CD14-positive monocyte (primary cell): ENCODE data around the gene STK32B. TPM values are rescaled to one million over a fixed set of nuclear protein-coding genes. Genes with fewer than 3 reads are reported as not detected.
"Not testable (repeated sequence)": the region's sequence is repeated elsewhere in the genome, so short reads cannot be mapped to it uniquely, and the experiment has no call there.

Source experiments
- DNase-seq, 3 donors: peaks; one replicate each; pipeline ENCODE4 v3.0.0-alpha.2; 2011 to 2022
- H2AFZ ChIP-seq: 2 replicates; pipeline ENCODE4 v1.6.0; 2012; ENCODE audit warnings: mild to moderate bottlenecking, low read depth, low read length, inconsistent platforms; ENCODE audit not compliant: insufficient read depth, poor library complexity, severe bottlenecking
- H3K27ac ChIP-seq, 2 donors: 1 replicate in 1 of 2; 2 replicates in 1 of 2; pipeline ENCODE4 v1.5.1; 2012 to 2013; ENCODE audit warnings: low read length in 2 of 2, control low read depth in 1 of 2, inconsistent platforms in 1 of 2, low read depth in 1 of 2, mild to moderate bottlenecking in 1 of 2
- H3K27me3 ChIP-seq, 2 donors: one replicate each; pipeline versions ENCODE4 v1.6.0 to v1.6.1; 2011 to 2013; ENCODE audit warnings: low read length in 2 of 2; ENCODE audit not compliant: control insufficient read depth in 2 of 2, insufficient read depth in 2 of 2
- H3K36me3 ChIP-seq, 2 donors: replicated peaks in 1 of 2; 1 replicate in 1 of 2; 2 replicates in 1 of 2; pipeline versions ENCODE4 v1.5.1 to v1.6.1; 2012 to 2013; ENCODE audit warnings: low read length in 2 of 2, control low read depth in 1 of 2, inconsistent platforms in 1 of 2, mild to moderate bottlenecking in 1 of 2; ENCODE audit not compliant: insufficient read depth in 2 of 2, control insufficient read depth in 1 of 2
- H3K4me1 ChIP-seq, 2 donors: 1 replicate in 1 of 2; 2 replicates in 1 of 2; pipeline versions ENCODE4 v1.5.1 to v1.6.1; 2012 to 2013; ENCODE audit warnings: low read length in 2 of 2, control low read depth in 1 of 2, inconsistent platforms in 1 of 2, mild to moderate bottlenecking in 1 of 2, moderate library complexity in 1 of 2; ENCODE audit not compliant: insufficient read depth in 2 of 2, control insufficient read depth in 1 of 2
- H3K4me2 ChIP-seq: replicated peaks from 2 replicates; pipeline ENCODE3; 2012; ENCODE audit warnings: low read length, moderate library complexity, mild to moderate bottlenecking; ENCODE audit not compliant: poor library complexity, severe bottlenecking; ENCODE audit errors: extremely low read depth
- H3K4me3 ChIP-seq, 3 experiments: fragments of 200-600 bp in 1 of 3; sonication (generic) in 1 of 3; replicated peaks in 1 of 3; 1 replicate in 2 of 3; 2 replicates in 1 of 3; pipeline ENCODE4 v1.5.1; 2011 to 2013; ENCODE audit warnings: low read length in 3 of 3, mild to moderate bottlenecking in 3 of 3, control low read depth in 2 of 3, low read depth in 2 of 3, inconsistent platforms in 1 of 3, moderate library complexity in 1 of 3
- H3K79me2 ChIP-seq: 2 replicates; pipeline ENCODE4 v1.6.0; 2012; ENCODE audit warnings: mild to moderate bottlenecking, control low read depth, inconsistent platforms, low read length, moderate library complexity; ENCODE audit not compliant: insufficient read depth
- H3K9ac ChIP-seq: 2 replicates; pipeline ENCODE4 v1.6.0; 2017; ENCODE audit warnings: low read length, mild to moderate bottlenecking; ENCODE audit not compliant: insufficient read depth, poor library complexity, severe bottlenecking
- H3K9me3 ChIP-seq, 2 donors: replicated peaks in 1 of 2; 1 replicate in 1 of 2; 2 replicates in 1 of 2; pipeline versions ENCODE4 v1.5.1 to v1.6.1; 2012 to 2013; ENCODE audit warnings: low read length in 2 of 2, control low read depth in 1 of 2; ENCODE audit not compliant: control insufficient read depth in 1 of 2, insufficient read depth in 1 of 2
- H4K20me1 ChIP-seq: 2 replicates; pipeline ENCODE4 v1.6.0; 2012; ENCODE audit warnings: mild to moderate bottlenecking, low read length, control low read depth, moderate library complexity; ENCODE audit not compliant: insufficient read depth
- H3K27ac Mint-ChIP-seq, 7 donors: one replicate each; pipeline ENCODE4 v1.8.0; 2020; ENCODE audit warnings: mild to moderate bottlenecking in 7 of 7, mixed read lengths in 7 of 7, moderate library complexity in 6 of 7, inconsistent platforms in 2 of 7
- H3K27me3 Mint-ChIP-seq, 3 donors: one replicate each; pipeline ENCODE4 v1.8.0; 2021 to 2022; ENCODE audit warnings: low read depth in 3 of 3, mild to moderate bottlenecking in 3 of 3, mixed read lengths in 3 of 3, moderate library complexity in 3 of 3, inconsistent platforms in 1 of 3
- H3K36me3 Mint-ChIP-seq, 2 donors: one replicate each; pipeline ENCODE4 v1.8.0; 2020; ENCODE audit warnings: mixed read lengths in 2 of 2, inconsistent platforms in 1 of 2, mild to moderate bottlenecking in 1 of 2
- H3K4me1 Mint-ChIP-seq: one replicate; pipeline ENCODE4 v1.8.0; 2020; ENCODE audit warnings: mild to moderate bottlenecking, mixed read lengths
- H3K4me3 Mint-ChIP-seq, 2 donors: one replicate each; pipeline ENCODE4 v1.8.0; 2020; ENCODE audit warnings: mild to moderate bottlenecking in 2 of 2, mixed read lengths in 2 of 2, moderate library complexity in 1 of 2
- H3K9me3 Mint-ChIP-seq, 7 donors: one replicate each; pipeline ENCODE4 v1.8.0; 2020 to 2022; ENCODE audit warnings: mixed read lengths in 7 of 7, mild to moderate bottlenecking in 6 of 7, moderate library complexity in 6 of 7, inconsistent platforms in 2 of 7
- WGBS: methylation state at CpG from one replicate; pipeline ENCODE4 v1.1.5; 2013; ENCODE audit warnings: missing lambda C conversion rate; ENCODE audit not compliant: insufficient coverage; 5-methylcytosine and 5-hydroxymethylcytosine counted together
- intact Hi-C, 2 donors: fragments of 100-400 bp; cut with micrococcal nuclease; formaldehyde crosslinking; loops; one replicate each; pipeline versions ENCODE4 v1.15.0 to v1.15.1; 2023
- polyA plus RNA-seq, 3 donors: library from polyadenylated mRNA; depleted of rRNA in 1 of 3; unstranded in 2 of 3; stranded (reverse) in 1 of 3; fragments of 300-500 nt in 2 of 3; fragments of >200 nt in 1 of 3; fragmentation: Illumina TruSeq in 2 of 3; gene quantifications; 1 replicate in 2 of 3; 2 replicates in 1 of 3; pipeline ENCODE4 v1.2.3, GENCODE V29; 2012 to 2021
- TF ChIP-seq, protein P1 (sequence below): fragments of 200-600 bp; IDR thresholded peaks from one replicate; pipeline ENCODE4 v1.8.0; 2022; ENCODE audit warnings: antibody characterized with exemption, mild to moderate bottlenecking

The STK32B gene
- polyA plus RNA-seq, 3 donors = 0.61 to 1.7 (median 0.75) TPM

DNA sequence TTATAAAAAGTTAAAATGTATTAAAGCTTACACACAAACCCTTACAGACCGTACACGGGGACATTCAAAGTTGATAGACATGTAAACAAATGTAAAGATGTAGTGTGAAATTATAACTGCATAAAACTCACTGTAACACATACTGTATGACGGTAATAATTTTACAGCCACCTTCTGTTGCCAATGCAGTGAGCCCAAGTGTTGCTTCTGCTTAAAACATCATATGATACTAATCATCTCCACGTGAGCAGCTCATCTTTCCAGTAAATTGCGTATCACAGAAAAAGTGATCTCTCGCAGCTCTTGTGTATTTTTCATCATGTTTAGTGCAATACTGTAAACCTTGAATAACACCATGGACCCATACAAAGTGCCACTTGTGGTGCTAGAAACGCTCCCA, 233.2 kb downstream of the STK32B start:
- H3K9ac ChIP-seq = no peak overlapping the region

DNA sequence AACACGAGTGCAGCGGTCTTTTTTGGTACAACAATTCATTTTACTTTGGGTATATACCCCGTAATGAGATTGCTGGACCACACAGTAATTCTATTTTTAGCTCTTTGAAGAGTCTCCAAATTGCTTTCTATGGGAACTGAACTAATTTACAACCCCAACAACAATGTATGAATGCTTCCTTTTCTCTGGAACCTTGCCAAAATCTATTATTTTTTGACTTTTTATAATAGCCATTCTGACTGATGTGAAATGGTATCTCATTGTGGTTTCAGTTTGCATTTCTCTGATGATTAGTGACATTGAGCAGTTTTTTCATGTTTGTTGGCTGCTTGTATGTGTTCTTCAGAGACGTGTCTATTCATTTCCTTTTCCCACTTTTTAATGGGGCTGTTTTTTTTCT, 240.8 kb downstream of the STK32B start:
- no peaks in the 10 kb centered on the region for H3K79me2 ChIP-seq
- no CpG with 5 or more reads among the region's 4 CpGs for WGBS
- Mint-ChIP-seq H3K36me3 (no peaks in the 10 kb centered on the region), H3K27me3 (no peaks in the 10 kb centered on the region), H3K9me3 (peaks cover 6 to 15% (median 9%) of the 10 kb centered on the region in 7 donors), H3K4me1 (no peaks in the 10 kb centered on the region), H3K4me3 (no peak overlapping the region), H3K27ac (no peak overlapping the region)
- no peaks in the 10 kb centered on the region for H3K4me1 ChIP-seq
- no peaks in the 10 kb centered on the region for H3K36me3 ChIP-seq
- no peaks in the 10 kb centered on the region for H3K27me3 ChIP-seq
- DNase-seq = no peak
- H3K27ac ChIP-seq = no peak overlapping the region
- no peak overlapping the region for H3K4me3 ChIP-seq
- H4K20me1 ChIP-seq = no peaks in the 10 kb centered on the region
- no peak overlapping the region for H3K9ac ChIP-seq
- TF ChIP-seq, protein P1, sequence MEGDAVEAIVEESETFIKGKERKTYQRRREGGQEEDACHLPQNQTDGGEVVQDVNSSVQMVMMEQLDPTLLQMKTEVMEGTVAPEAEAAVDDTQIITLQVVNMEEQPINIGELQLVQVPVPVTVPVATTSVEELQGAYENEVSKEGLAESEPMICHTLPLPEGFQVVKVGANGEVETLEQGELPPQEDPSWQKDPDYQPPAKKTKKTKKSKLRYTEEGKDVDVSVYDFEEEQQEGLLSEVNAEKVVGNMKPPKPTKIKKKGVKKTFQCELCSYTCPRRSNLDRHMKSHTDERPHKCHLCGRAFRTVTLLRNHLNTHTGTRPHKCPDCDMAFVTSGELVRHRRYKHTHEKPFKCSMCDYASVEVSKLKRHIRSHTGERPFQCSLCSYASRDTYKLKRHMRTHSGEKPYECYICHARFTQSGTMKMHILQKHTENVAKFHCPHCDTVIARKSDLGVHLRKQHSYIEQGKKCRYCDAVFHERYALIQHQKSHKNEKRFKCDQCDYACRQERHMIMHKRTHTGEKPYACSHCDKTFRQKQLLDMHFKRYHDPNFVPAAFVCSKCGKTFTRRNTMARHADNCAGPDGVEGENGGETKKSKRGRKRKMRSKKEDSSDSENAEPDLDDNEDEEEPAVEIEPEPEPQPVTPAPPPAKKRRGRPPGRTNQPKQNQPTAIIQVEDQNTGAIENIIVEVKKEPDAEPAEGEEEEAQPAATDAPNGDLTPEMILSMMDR = no peak
- intact Hi-C loops = no loop called here
- no peaks in the 10 kb centered on the region for H3K9me3 ChIP-seq
- H2AFZ ChIP-seq = no peak overlapping the region
- H3K4me2 ChIP-seq = no peak overlapping the region

More for the DNA sequence above, 233.2 kb downstream of the STK32B start:
- Histone ChIP-seq H3K4me3 (no peak overlapping the region), H2AFZ (no peak overlapping the region), H3K27ac (no peak overlapping the region), H3K4me1 (no peaks in the 10 kb centered on the region), H3K27me3 (no peaks in the 10 kb centered on the region), H3K79me2 (no peaks in the 10 kb centered on the region), H3K9me3 (no peaks in the 10 kb centered on the region), H4K20me1 (no peaks in the 10 kb centered on the region), H3K36me3 (no peaks in the 10 kb centered on the region), H3K4me2 (no peak overlapping the region)
- Mint-ChIP-seq H3K36me3 (no peaks in the 10 kb centered on the region), H3K27me3 (peaks cover 0 to 3% (median 0%) of the 10 kb centered on the region in 3 donors), H3K4me3 (no peak overlapping the region), H3K27ac (no peak overlapping the region), H3K4me1 (peaks cover 10% of the 10 kb centered on the region), H3K9me3 (peaks cover 0 to 2% (median 0%) of the 10 kb centered on the region in 7 donors)
- 87% methylated on average over 3 of the region's 7 CpGs for WGBS
- intact Hi-C loops = no loop called here
- no peak for DNase-seq
- TF ChIP-seq, protein P1 = no peak

DNA sequence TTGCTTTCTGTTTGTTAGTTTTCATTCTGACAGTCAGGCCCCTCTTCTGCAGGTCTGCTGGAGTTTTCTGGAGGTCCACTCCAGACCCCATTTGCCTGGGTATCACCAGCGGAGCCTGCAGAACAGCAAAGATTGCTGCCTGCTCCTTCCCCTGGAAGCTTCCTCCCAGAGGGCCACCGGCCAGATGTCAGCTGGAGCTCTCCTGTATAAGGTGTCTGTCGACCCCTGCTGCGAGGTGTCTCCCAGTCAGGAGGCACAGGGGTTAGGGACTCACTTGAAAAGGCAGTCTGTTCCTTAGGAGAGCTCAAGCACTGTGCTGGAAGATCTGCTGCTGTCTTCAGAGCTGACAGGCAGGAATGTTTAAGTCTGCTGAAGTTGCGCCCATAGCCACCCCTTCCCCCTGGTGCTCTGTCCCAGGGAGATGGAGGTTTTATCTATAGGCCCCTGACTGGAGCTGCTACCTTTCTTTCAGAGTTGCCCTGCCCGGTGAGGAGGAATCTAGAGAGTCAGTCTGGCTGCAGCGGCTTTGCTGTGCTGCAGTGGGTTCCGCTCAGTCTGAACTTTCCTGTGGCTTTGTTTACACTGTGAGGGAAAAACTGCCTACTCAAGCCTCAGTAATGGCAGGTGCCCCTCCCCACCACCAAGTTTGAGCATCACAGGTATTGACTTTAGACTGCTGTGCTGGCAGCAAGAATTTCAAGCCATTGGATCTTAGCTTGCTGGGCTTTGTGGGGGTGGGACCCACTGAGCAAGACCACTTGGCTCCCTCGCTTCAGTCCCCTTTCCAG, 246.9 kb downstream of the STK32B start:
- peaks cover 0 to 14% of the 10 kb centered on the region in 2 donors for H3K9me3 ChIP-seq
- DNase-seq, H3K27ac Mint-ChIP-seq, H3K4me3 ChIP-seq, H3K9ac ChIP-seq, H4K20me1 ChIP-seq, H3K79me2 ChIP-seq, H3K27ac ChIP-seq, H3K36me3 ChIP-seq, H2AFZ ChIP-seq, H3K4me2 ChIP-seq, H3K4me1 ChIP-seq, H3K36me3 Mint-ChIP-seq, H3K27me3 Mint-ChIP-seq, H3K27me3 ChIP-seq, H3K4me1 Mint-ChIP-seq, H3K4me3 Mint-ChIP-seq, intact Hi-C loops: not testable (repeated sequence)
- WGBS = 98% methylated on average over 6 of the region's 9 CpGs
- peaks cover 6 to 19% (median 16%) of the 10 kb centered on the region in 7 donors for H3K9me3 Mint-ChIP-seq
